Psoas muscle (tissue), 8 donors: ENCODE data around the gene PNMA6E. TPM values are rescaled to one million over a fixed set of nuclear protein-coding genes. Genes with fewer than 3 reads are reported as not detected.

Source experiments
- ATAC-seq, 4 donors: fragments of 200-7000 bp; cut with Tn5 transposase; one replicate each; pipeline ENCODE4 v1.9.1; 2020; ENCODE audit warnings: moderate library complexity in 3 of 4, mild to moderate bottlenecking in 2 of 4
- DNase-seq, 2 donors: peaks; one replicate each; pipeline ENCODE4 v3.0.0-alpha.2; 2020
- H3K27ac ChIP-seq: fragments of 200-600 bp; one replicate; pipeline ENCODE4 v1.8.0; 2022
- H3K27me3 ChIP-seq, 3 donors: fragments of 200-600 bp in 1 of 3; one replicate each; pipeline versions ENCODE4 v1.6.1 to v1.8.0; 2013 to 2022; ENCODE audit warnings: low read length in 2 of 3, mild to moderate bottlenecking in 2 of 3, moderate library complexity in 1 of 3; ENCODE audit not compliant: insufficient read depth in 3 of 3
- H3K36me3 ChIP-seq, 2 donors: fragments of 200-600 bp in 1 of 2; one replicate each; pipeline versions ENCODE4 v1.6.1 to v1.8.0; 2013 to 2022; ENCODE audit warnings: low read depth in 1 of 2, mild to moderate bottlenecking in 1 of 2, moderate library complexity in 1 of 2; ENCODE audit not compliant: insufficient read depth in 1 of 2
- H3K4me1 ChIP-seq: fragments of 200-600 bp; one replicate; pipeline ENCODE4 v1.8.0; 2022
- H3K4me3 ChIP-seq: fragments of 200-600 bp; one replicate; pipeline ENCODE4 v1.8.0; 2022; ENCODE audit warnings: mild to moderate bottlenecking
- H3K9me3 ChIP-seq: fragments of 200-600 bp; one replicate; pipeline ENCODE4 v1.8.0; 2022
- WGBS, 3 donors: extraction: QIAGEN DNeasy Blood & Tissue Kit; methylation state at CpG; one replicate each; pipeline versions ENCODE4 v1.1.6 to v1.1.7; 2013; 5-methylcytosine and 5-hydroxymethylcytosine counted together
- intact Hi-C, 2 donors: fragments of 100-400 bp; cut with DNase I; formaldehyde crosslinking; loops; one replicate each; pipeline versions ENCODE4 v1.11.0 to v1.14.2; 2022
- polyA plus RNA-seq, 3 donors: library from polyadenylated mRNA; stranded (reverse); fragments of 200-250 nt; gene quantifications; one replicate each; pipeline ENCODE4 v1.2.3, GENCODE V29; 2013
- total RNA-seq, 4 donors: library from RNA; stranded (reverse); fragmentation: NEBNext Ultra II Directional in 2 of 4; extraction: Animal tissue kit (Norgen Biotek cat#: 25700) in 2 of 4; gene quantifications; one replicate each; pipeline versions ENCODE4 v1.2.1 to v1.2.4, GENCODE V29; 2021 to 2023
- TF ChIP-seq, protein P1 (sequence below): fragments of 200-600 bp; IDR thresholded peaks from one replicate; pipeline ENCODE4 v1.8.0; 2022; ENCODE audit warnings: antibody characterized with exemption
- donor health status: healthy with polysubstance abuse.
- donor health status: DM: no; HTN: no; CAD: no; lungs with moderate emphysema.
- donor health status: Bipolar disorder and iron deficiency.
- donor health status: healthy.
- donor health status: DM: yes; HTN: yes; CAD: no.
- donor health status: DM: no; HTN: no; CAD: no.
- donor health status: DM: no; HTN: no; CAD: no.
- donor health status: DM: yes; HTN: yes; CAD: no.

The PNMA6E gene
- total and polyA plus RNA-seq, 7 donors: not detected

- ATAC-seq (no peak), DNase-seq (no peak)
- Histone ChIP-seq H3K4me1 (no peaks in the 10 kb centered on the region), H3K4me3 (no peak overlapping the region), H3K27ac (no peak overlapping the region), H3K27me3 (peaks cover 0 to 31% (median 5%) of the 10 kb centered on the region in 3 donors), H3K9me3 (no peaks in the 10 kb centered on the region), H3K36me3 (no peaks in the 10 kb centered on the region)
- TF ChIP-seq, protein P1, sequence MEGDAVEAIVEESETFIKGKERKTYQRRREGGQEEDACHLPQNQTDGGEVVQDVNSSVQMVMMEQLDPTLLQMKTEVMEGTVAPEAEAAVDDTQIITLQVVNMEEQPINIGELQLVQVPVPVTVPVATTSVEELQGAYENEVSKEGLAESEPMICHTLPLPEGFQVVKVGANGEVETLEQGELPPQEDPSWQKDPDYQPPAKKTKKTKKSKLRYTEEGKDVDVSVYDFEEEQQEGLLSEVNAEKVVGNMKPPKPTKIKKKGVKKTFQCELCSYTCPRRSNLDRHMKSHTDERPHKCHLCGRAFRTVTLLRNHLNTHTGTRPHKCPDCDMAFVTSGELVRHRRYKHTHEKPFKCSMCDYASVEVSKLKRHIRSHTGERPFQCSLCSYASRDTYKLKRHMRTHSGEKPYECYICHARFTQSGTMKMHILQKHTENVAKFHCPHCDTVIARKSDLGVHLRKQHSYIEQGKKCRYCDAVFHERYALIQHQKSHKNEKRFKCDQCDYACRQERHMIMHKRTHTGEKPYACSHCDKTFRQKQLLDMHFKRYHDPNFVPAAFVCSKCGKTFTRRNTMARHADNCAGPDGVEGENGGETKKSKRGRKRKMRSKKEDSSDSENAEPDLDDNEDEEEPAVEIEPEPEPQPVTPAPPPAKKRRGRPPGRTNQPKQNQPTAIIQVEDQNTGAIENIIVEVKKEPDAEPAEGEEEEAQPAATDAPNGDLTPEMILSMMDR: no peak
- intact Hi-C loops: no loop called here
- WGBS, 3 donors: 80 to 88% (median 85%) methylated on average over 11 of the region's 11 CpGs
Observed at GRCh38 chrX:153413731-153414130, 12.6 kb upstream of the PNMA6E start.

GRCh38 chrX:153412746-153413720 lies 11.9 kb upstream of the PNMA6E start:
- intact Hi-C loops: no loop called here
- no peaks in the 10 kb centered on the region for H3K9me3 ChIP-seq
- no peak overlapping the region for H3K4me3 ChIP-seq
- H3K27me3 ChIP-seq: peaks cover 0 to 31% (median 5%) of the 10 kb centered on the region in 3 donors
- no peak overlapping the region for H3K27ac ChIP-seq
- DNase-seq (no peak), ATAC-seq (no peak)
- H3K4me1 ChIP-seq: no peaks in the 10 kb centered on the region
- TF ChIP-seq, protein P1: no peak
- no peaks in the 10 kb centered on the region for H3K36me3 ChIP-seq
- 74 to 82% (median 78%) methylated on average over 12 to 23 of the region's 23 CpGs for WGBS, 3 donors

GRCh38 chrX:153411988-153412574 lies 10.9 kb upstream of the PNMA6E start:
- Histone ChIP-seq H3K4me3 (peak overlapping the region; percentile 60), H3K27me3 (peaks cover 0 to 31% (median 5%) of the 10 kb centered on the region in 3 donors), H3K9me3 (no peaks in the 10 kb centered on the region), H3K4me1 (no peaks in the 10 kb centered on the region), H3K36me3 (no peaks in the 10 kb centered on the region), H3K27ac (no peak overlapping the region)
- intact Hi-C loops: no loop called here
- ATAC-seq: no peak
- TF ChIP-seq, protein P1: no peak
- peak in 1 of 2 donors; percentile 48 for DNase-seq
- WGBS, 3 donors: 27 to 52% (median 41%) methylated on average over 15 to 17 of the region's 17 CpGs

DNA sequence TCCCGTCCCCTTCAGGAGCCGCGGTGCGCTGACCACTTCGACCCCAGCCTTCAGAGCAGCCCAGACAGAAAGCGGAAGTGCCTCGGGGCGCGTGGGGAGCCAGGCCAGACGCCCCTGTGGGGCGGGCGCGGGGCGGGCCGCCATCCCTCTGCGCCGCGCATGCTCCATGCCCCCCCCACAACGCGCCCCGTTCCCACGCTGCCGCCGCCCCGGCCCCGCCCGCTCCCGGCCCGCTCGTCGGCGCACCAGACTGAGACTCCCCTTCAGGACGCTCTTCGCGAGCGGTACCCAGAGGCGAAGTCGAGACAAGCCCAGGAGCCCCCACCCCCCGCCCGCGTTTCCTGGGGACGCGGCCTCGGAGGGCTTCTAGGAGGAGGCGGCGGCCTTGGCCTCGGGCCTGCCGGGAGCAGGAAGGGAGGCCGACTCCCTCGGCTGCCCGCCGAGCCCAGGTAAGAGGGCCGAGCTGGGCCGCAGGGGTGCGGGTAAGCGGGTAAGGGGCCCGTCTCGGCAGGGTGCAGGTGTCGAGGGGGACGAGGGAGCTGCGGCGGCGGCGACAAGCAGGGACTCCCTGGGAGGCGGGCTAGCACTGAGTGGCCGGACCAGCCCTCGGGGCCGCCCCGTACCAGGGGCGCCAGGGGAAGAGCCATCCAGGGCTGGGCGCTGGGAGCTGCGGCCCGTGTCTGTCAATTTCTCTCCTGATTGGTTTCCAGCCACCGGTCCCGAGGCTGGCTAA lies 10.3 kb upstream of the PNMA6E start, which contains the start of gene ZFP92:
Gene ZFP92 (plus strand): TSS at position 218 of the 733 bp plus-strand sequence. CDS start 6,851 bp downstream, outside the sequence.
- H3K4me3 ChIP-seq: peak within 1 kb of the TSS; percentile 60
- H3K27me3 ChIP-seq: peaks cover 0 to 31% (median 5%) of the 10 kb centered on the region in 3 donors
- H3K36me3 ChIP-seq: no peaks in the 10 kb centered on the region
- TF ChIP-seq, protein P1: no peak
- H3K4me1 ChIP-seq: no peaks in the 10 kb centered on the region
- H3K27ac ChIP-seq: no peak within 1 kb of the TSS
- intact Hi-C loops: no loop called here
- WGBS, 3 donors: 1 to 39% (median 2%) methylated on average over 16 to 63 of the region's 75 CpGs
- DNase-seq: peak; percentile 49 to 56
- H3K9me3 ChIP-seq: no peaks in the 10 kb centered on the region
- ATAC-seq: peak in 1 of 4 donors; percentile 57
